Lower leg skin (tissue), 3 donors: Measurements from ENCODE around the gene WDFY4.

Experiments
- POLR2A ChIP-seq, 2 donors: fragments of 450-650 bp; IDR thresholded peaks; one replicate each; pipeline ENCODE4 v1.6.1; 2016 to 2017; ENCODE audit warnings: antibody characterized with exemption in 2 of 2, mild to moderate bottlenecking in 1 of 2, moderate library complexity in 1 of 2
- TF ChIP-seq, protein P1 (sequence below), 3 donors: fragments of 450-650 bp; IDR thresholded peaks; one replicate each; pipeline ENCODE4 v1.5.1; 2016; ENCODE audit warnings: antibody characterized with exemption in 3 of 3, mild to moderate bottlenecking in 3 of 3, moderate library complexity in 2 of 3

DNA sequence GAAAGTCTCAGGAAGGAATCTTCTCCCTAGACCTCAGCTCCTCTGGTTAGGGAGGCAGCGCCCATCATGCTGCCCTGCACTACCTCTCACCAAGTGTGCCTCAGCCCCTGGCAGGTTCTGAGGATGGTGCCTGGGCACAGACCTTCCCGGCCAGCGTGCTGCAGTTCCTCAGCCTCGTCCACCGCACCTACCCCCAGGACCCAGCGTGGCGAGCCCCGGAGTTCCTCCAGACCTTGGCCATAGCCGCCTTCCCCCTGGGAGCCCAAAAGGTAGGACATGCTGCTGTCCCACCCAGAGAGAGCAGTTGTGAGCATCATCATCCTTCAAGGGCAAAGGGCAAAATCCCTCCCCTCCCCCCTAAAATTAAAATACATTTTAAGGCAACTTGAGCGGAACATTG is 132.5 kb downstream of the WDFY4 start:
- TF ChIP-seq, protein P1, sequence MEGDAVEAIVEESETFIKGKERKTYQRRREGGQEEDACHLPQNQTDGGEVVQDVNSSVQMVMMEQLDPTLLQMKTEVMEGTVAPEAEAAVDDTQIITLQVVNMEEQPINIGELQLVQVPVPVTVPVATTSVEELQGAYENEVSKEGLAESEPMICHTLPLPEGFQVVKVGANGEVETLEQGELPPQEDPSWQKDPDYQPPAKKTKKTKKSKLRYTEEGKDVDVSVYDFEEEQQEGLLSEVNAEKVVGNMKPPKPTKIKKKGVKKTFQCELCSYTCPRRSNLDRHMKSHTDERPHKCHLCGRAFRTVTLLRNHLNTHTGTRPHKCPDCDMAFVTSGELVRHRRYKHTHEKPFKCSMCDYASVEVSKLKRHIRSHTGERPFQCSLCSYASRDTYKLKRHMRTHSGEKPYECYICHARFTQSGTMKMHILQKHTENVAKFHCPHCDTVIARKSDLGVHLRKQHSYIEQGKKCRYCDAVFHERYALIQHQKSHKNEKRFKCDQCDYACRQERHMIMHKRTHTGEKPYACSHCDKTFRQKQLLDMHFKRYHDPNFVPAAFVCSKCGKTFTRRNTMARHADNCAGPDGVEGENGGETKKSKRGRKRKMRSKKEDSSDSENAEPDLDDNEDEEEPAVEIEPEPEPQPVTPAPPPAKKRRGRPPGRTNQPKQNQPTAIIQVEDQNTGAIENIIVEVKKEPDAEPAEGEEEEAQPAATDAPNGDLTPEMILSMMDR (IDR thresholded peaks at IDR 0.05), result no peak
- TF ChIP-seq POLR2A (IDR thresholded peaks at IDR 0.05), result no peak
